ENCODE results near the gene CTNND2.
A peak's percentile ranks its signal among the peaks of the same experiment; 100 is the strongest.
"Not testable (repeated sequence)": the region's sequence is repeated elsewhere in the genome, so short reads cannot be mapped to it uniquely, and the experiment has no call there.

CTNND2 gene

GRCh38 chr5:11054014-11054413 lies 850.2 kb downstream of the CTNND2 start:
- DNase-seq, result peak; percentile 14

- DNase-seq, result no peak
Observed at GRCh38 chr5:11052871-11053270, 851.4 kb downstream of the CTNND2 start.

GRCh38 chr5:11050596-11051304 lies 853.5 kb downstream of the CTNND2 start:
- peak; percentile 36 for DNase-seq

GRCh38 chr5:11048760-11049159 lies 855.5 kb downstream of the CTNND2 start:
- DNase-seq, result no peak

GRCh38 chr5:11047625-11048024 lies 856.6 kb downstream of the CTNND2 start:
- DNase-seq, result no peak

GRCh38 chr5:11047030-11047429 lies 857.2 kb downstream of the CTNND2 start:
- DNase-seq, result no peak

- DNase-seq, result peak; percentile 64
Observed at GRCh38 chr5:11046160-11046559, 858.1 kb downstream of the CTNND2 start.

- no peak for DNase-seq
Observed at GRCh38 chr5:11045411-11045810, 858.8 kb downstream of the CTNND2 start.

GRCh38 chr5:11044581-11044980 lies 859.7 kb downstream of the CTNND2 start:
- no peak for DNase-seq

- no peak for DNase-seq
Observed at GRCh38 chr5:11043881-11044280, 860.4 kb downstream of the CTNND2 start.

- no peak for DNase-seq
Observed at GRCh38 chr5:11040345-11040744, 863.9 kb downstream of the CTNND2 start.

GRCh38 chr5:11038772-11039171 lies 865.5 kb downstream of the CTNND2 start:
- no peak for DNase-seq

GRCh38 chr5:11037941-11038340 lies 866.3 kb downstream of the CTNND2 start:
- DNase-seq, result no peak

- DNase-seq, result no peak
Observed at GRCh38 chr5:11037080-11037479, 867.2 kb downstream of the CTNND2 start.

GRCh38 chr5:11030671-11031070 lies 873.6 kb downstream of the CTNND2 start:
- DNase-seq, result no peak

- no peak for DNase-seq
Observed at GRCh38 chr5:11027660-11028059, 876.6 kb downstream of the CTNND2 start.

- no peak for DNase-seq
Observed at GRCh38 chr5:11026543-11026942, 877.7 kb downstream of the CTNND2 start.

- no peak for DNase-seq
Observed at GRCh38 chr5:11023945-11024344, 880.3 kb downstream of the CTNND2 start.

GRCh38 chr5:11013793-11014192 lies 890.5 kb downstream of the CTNND2 start:
- no peak for DNase-seq

- DNase-seq, result no peak
Observed at GRCh38 chr5:11012295-11012694, 892.0 kb downstream of the CTNND2 start.

- DNase-seq, result no peak
Observed at GRCh38 chr5:11010429-11011210, 893.6 kb downstream of the CTNND2 start.

GRCh38 chr5:11009576-11009975 lies 894.7 kb downstream of the CTNND2 start:
- DNase-seq, result no peak

- DNase-seq, result no peak
Observed at GRCh38 chr5:11007269-11007870, 896.9 kb downstream of the CTNND2 start.

- not testable (repeated sequence) for DNase-seq
Observed at GRCh38 chr5:11004523-11004922, 899.7 kb downstream of the CTNND2 start.

All from midbrain (tissue), 1 donor.